ENCODE results near the gene ESD.

Gene ESD

GRCh38 chr13:46796515-46797474 is at the start of gene ESD:
Gene ESD, minus strand, starts transcription at chr13:46797161. Its CDS starts 5,748 bp downstream, at chr13:46791413.
- no peaks in the 10 kb centered on the region for H3K9me3 ChIP-seq (ENCODE audit: control insufficient read depth, insufficient read depth, low read depth, low read length)
- H3K27me3 ChIP-seq (ENCODE audit: control insufficient read depth, insufficient read depth, low read length) = no peaks in the 10 kb centered on the region

GRCh38 chr13:46846726-46847125 is 49.8 kb upstream of the ESD start:
- H3K27ac ChIP-seq (ENCODE audit: low read depth, low read length) = no peak overlapping the region
- no peaks in the 10 kb centered on the region for H3K9me3 ChIP-seq (ENCODE audit: control insufficient read depth, insufficient read depth, low read depth, low read length)
- H3K4me3 ChIP-seq (ENCODE audit: low read depth, low read length) = no peak overlapping the region
- no peaks in the 10 kb centered on the region for H3K4me1 ChIP-seq (ENCODE audit: control insufficient read depth, insufficient read depth, low read length)
- H3K36me3 ChIP-seq (ENCODE audit: control insufficient read depth, insufficient read depth, low read length) = no peaks in the 10 kb centered on the region
- H3K27me3 ChIP-seq (ENCODE audit: control insufficient read depth, insufficient read depth, low read length) = no peaks in the 10 kb centered on the region
- no peak overlapping the region for H3K9ac ChIP-seq (ENCODE audit: low read length)

More at GRCh38 chr13:46796515-46797474, at the start of gene ESD:
- H3K36me3 ChIP-seq (ENCODE audit: control insufficient read depth, insufficient read depth, low read length) = 0 out of 2 replicates have a peak, but pooled peaks cover 4% of the 10 kb centered on the region
- peak within 1 kb of the TSS; percentile 95 for H3K4me3 ChIP-seq (ENCODE audit: low read depth, low read length)
- peak within 1 kb of the TSS; percentile 93 for H3K9ac ChIP-seq (ENCODE audit: low read length)
- H3K4me1 ChIP-seq (ENCODE audit: control insufficient read depth, insufficient read depth, low read length) = peaks cover 22% of the 10 kb centered on the region
- peak within 1 kb of the TSS; percentile 62; the same call in 1 of the 2 replicates for H3K27ac ChIP-seq (ENCODE audit: low read depth, low read length)

GRCh38 chr13:46845146-46845545 is 48.2 kb upstream of the ESD start:
- no peaks in the 10 kb centered on the region for H3K36me3 ChIP-seq (ENCODE audit: control insufficient read depth, insufficient read depth, low read length)
- H3K9me3 ChIP-seq (ENCODE audit: control insufficient read depth, insufficient read depth, low read depth, low read length) = no peaks in the 10 kb centered on the region
- no peak overlapping the region for H3K9ac ChIP-seq (ENCODE audit: low read length)
- H3K4me1 ChIP-seq (ENCODE audit: control insufficient read depth, insufficient read depth, low read length) = no peaks in the 10 kb centered on the region
- H3K4me3 ChIP-seq (ENCODE audit: low read depth, low read length) = no peak overlapping the region
- H3K27me3 ChIP-seq (ENCODE audit: control insufficient read depth, insufficient read depth, low read length) = no peaks in the 10 kb centered on the region
- no peak overlapping the region for H3K27ac ChIP-seq (ENCODE audit: low read depth, low read length)

GRCh38 chr13:46844431-46844830 is 47.5 kb upstream of the ESD start:
- Histone ChIP-seq H3K27ac (ENCODE audit: low read depth, low read length) (no peak overlapping the region), H3K4me1 (ENCODE audit: control insufficient read depth, insufficient read depth, low read length) (no peaks in the 10 kb centered on the region), H3K9me3 (ENCODE audit: control insufficient read depth, insufficient read depth, low read depth, low read length) (no peaks in the 10 kb centered on the region), H3K36me3 (ENCODE audit: control insufficient read depth, insufficient read depth, low read length) (no peaks in the 10 kb centered on the region), H3K4me3 (ENCODE audit: low read depth, low read length) (no peak overlapping the region), H3K27me3 (ENCODE audit: control insufficient read depth, insufficient read depth, low read length) (no peaks in the 10 kb centered on the region), H3K9ac (ENCODE audit: low read length) (no peak overlapping the region)

GRCh38 chr13:46839399-46839798 is 42.4 kb upstream of the ESD start:
- H3K4me1 ChIP-seq (ENCODE audit: control insufficient read depth, insufficient read depth, low read length) = no peaks in the 10 kb centered on the region
- no peak overlapping the region for H3K4me3 ChIP-seq (ENCODE audit: low read depth, low read length)
- no peaks in the 10 kb centered on the region for H3K36me3 ChIP-seq (ENCODE audit: control insufficient read depth, insufficient read depth, low read length)
- no peaks in the 10 kb centered on the region for H3K27me3 ChIP-seq (ENCODE audit: control insufficient read depth, insufficient read depth, low read length)
- no peaks in the 10 kb centered on the region; the same call in 1 of the 2 replicates for H3K9me3 ChIP-seq (ENCODE audit: control insufficient read depth, insufficient read depth, low read depth, low read length)
- H3K9ac ChIP-seq (ENCODE audit: low read length) = no peak overlapping the region
- no peak overlapping the region for H3K27ac ChIP-seq (ENCODE audit: low read depth, low read length)

- Histone ChIP-seq H3K27ac (ENCODE audit: low read depth, low read length) (no peak overlapping the region), H3K4me3 (ENCODE audit: low read depth, low read length) (no peak overlapping the region), H3K36me3 (ENCODE audit: control insufficient read depth, insufficient read depth, low read length) (no peaks in the 10 kb centered on the region), H3K4me1 (ENCODE audit: control insufficient read depth, insufficient read depth, low read length) (no peaks in the 10 kb centered on the region), H3K27me3 (ENCODE audit: control insufficient read depth, insufficient read depth, low read length) (no peaks in the 10 kb centered on the region), H3K9me3 (ENCODE audit: control insufficient read depth, insufficient read depth, low read depth, low read length) (no peaks in the 10 kb centered on the region; the same call in 1 of the 2 replicates), H3K9ac (ENCODE audit: low read length) (no peak overlapping the region)
Observed at GRCh38 chr13:46834657-46835056, 37.7 kb upstream of the ESD start.

- no peaks in the 10 kb centered on the region for H3K4me1 ChIP-seq (ENCODE audit: control insufficient read depth, insufficient read depth, low read length)
- no peaks in the 10 kb centered on the region; the same call in 1 of the 2 replicates for H3K9me3 ChIP-seq (ENCODE audit: control insufficient read depth, insufficient read depth, low read depth, low read length)
- H3K4me3 ChIP-seq (ENCODE audit: low read depth, low read length) = no peak overlapping the region
- H3K27ac ChIP-seq (ENCODE audit: low read depth, low read length) = no peak overlapping the region
- H3K9ac ChIP-seq (ENCODE audit: low read length) = no peak overlapping the region
- H3K27me3 ChIP-seq (ENCODE audit: control insufficient read depth, insufficient read depth, low read length) = no peaks in the 10 kb centered on the region
- H3K36me3 ChIP-seq (ENCODE audit: control insufficient read depth, insufficient read depth, low read length) = no peaks in the 10 kb centered on the region
Observed at GRCh38 chr13:46831588-46832194, 34.7 kb upstream of the ESD start.

GRCh38 chr13:46830405-46831005 is 33.5 kb upstream of the ESD start:
- H3K4me3 ChIP-seq (ENCODE audit: low read depth, low read length) = no peak overlapping the region
- H3K9me3 ChIP-seq (ENCODE audit: control insufficient read depth, insufficient read depth, low read depth, low read length) = no peaks in the 10 kb centered on the region; the same call in 1 of the 2 replicates
- H3K4me1 ChIP-seq (ENCODE audit: control insufficient read depth, insufficient read depth, low read length) = no peaks in the 10 kb centered on the region
- no peaks in the 10 kb centered on the region for H3K27me3 ChIP-seq (ENCODE audit: control insufficient read depth, insufficient read depth, low read length)
- no peak overlapping the region for H3K27ac ChIP-seq (ENCODE audit: low read depth, low read length)
- H3K36me3 ChIP-seq (ENCODE audit: control insufficient read depth, insufficient read depth, low read length) = no peaks in the 10 kb centered on the region
- no peak overlapping the region for H3K9ac ChIP-seq (ENCODE audit: low read length)

- H3K9ac ChIP-seq (ENCODE audit: low read length) = no peak overlapping the region
- H3K27me3 ChIP-seq (ENCODE audit: control insufficient read depth, insufficient read depth, low read length) = no peaks in the 10 kb centered on the region
- H3K9me3 ChIP-seq (ENCODE audit: control insufficient read depth, insufficient read depth, low read depth, low read length) = no peaks in the 10 kb centered on the region
- no peak overlapping the region for H3K4me3 ChIP-seq (ENCODE audit: low read depth, low read length)
- peaks cover 2% of the 10 kb centered on the region for H3K4me1 ChIP-seq (ENCODE audit: control insufficient read depth, insufficient read depth, low read length)
- H3K27ac ChIP-seq (ENCODE audit: low read depth, low read length) = no peak overlapping the region
- no peaks in the 10 kb centered on the region for H3K36me3 ChIP-seq (ENCODE audit: control insufficient read depth, insufficient read depth, low read length)
Observed at GRCh38 chr13:46822551-46822950, 25.6 kb upstream of the ESD start.

GRCh38 chr13:46817838-46818476 is 21.0 kb upstream of the ESD start:
- Histone ChIP-seq H3K36me3 (ENCODE audit: control insufficient read depth, insufficient read depth, low read length) (no peaks in the 10 kb centered on the region), H3K27ac (ENCODE audit: low read depth, low read length) (no peak overlapping the region), H3K9ac (ENCODE audit: low read length) (no peak overlapping the region), H3K9me3 (ENCODE audit: control insufficient read depth, insufficient read depth, low read depth, low read length) (peaks cover 2% of the 10 kb centered on the region; the same call in 1 of the 2 replicates), H3K4me1 (ENCODE audit: control insufficient read depth, insufficient read depth, low read length) (peaks cover 5% of the 10 kb centered on the region), H3K4me3 (ENCODE audit: low read depth, low read length) (no peak overlapping the region), H3K27me3 (ENCODE audit: control insufficient read depth, insufficient read depth, low read length) (no peaks in the 10 kb centered on the region)
